ENCODE results near the gene RIMS4.

The RIMS4 gene

DNA sequence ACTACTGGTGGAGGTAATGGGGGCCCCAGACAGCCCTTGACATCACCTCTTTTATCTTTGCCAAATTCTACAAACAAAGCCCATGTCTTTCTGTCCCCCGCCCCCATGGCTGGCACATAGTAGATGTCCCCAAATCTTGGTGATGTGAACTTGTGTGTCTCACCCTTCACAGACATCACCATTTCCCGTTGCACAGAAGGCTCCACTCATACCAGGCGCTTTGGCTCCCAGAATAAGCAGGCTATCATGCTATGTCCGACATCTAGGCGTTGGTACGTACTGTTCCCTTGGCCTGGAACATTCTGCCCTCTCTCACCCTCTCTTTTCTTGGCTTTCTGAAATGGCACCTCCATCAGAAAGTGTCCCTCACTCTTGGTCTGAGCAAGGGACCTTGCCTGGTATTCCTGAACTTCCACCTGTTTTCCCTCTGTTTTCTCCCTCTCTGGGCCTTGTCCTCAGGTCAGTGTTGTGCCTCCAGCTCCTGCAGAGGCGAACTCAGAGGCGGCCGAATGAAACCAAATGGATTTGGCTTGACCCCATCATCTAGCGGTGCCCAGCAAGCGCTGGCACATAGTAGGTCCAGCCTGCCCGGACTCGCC lies 96.1 kb downstream of the RIMS4 start:
- Histone ChIP-seq H2AFZ (ENCODE audit: low read depth) (no peak overlapping the region), H3K4me2 (peak overlapping the region; percentile 26; the same call in 1 of the 2 replicates), H3K4me3 (IDR thresholded peaks at IDR 0.05; ENCODE audit: insufficient read depth, low read depth, low read length) (no peak overlapping the region), H3K36me3 (ENCODE audit: insufficient read depth) (no peaks in the 10 kb centered on the region), H3K27ac (no peak overlapping the region), H3K4me1 (ENCODE audit: low read depth, poor library complexity, severe bottlenecking) (peaks cover 19% of the 10 kb centered on the region), H3K27me3 (ENCODE audit: insufficient read depth, low read depth) (peaks cover 79% of the 10 kb centered on the region), H4K20me1 (ENCODE audit: insufficient read depth) (no peaks in the 10 kb centered on the region), H3K9ac (no peak overlapping the region), H3K79me2 (ENCODE audit: insufficient read depth, low read depth) (no peaks in the 10 kb centered on the region)
- TF ChIP-seq, protein P1, sequence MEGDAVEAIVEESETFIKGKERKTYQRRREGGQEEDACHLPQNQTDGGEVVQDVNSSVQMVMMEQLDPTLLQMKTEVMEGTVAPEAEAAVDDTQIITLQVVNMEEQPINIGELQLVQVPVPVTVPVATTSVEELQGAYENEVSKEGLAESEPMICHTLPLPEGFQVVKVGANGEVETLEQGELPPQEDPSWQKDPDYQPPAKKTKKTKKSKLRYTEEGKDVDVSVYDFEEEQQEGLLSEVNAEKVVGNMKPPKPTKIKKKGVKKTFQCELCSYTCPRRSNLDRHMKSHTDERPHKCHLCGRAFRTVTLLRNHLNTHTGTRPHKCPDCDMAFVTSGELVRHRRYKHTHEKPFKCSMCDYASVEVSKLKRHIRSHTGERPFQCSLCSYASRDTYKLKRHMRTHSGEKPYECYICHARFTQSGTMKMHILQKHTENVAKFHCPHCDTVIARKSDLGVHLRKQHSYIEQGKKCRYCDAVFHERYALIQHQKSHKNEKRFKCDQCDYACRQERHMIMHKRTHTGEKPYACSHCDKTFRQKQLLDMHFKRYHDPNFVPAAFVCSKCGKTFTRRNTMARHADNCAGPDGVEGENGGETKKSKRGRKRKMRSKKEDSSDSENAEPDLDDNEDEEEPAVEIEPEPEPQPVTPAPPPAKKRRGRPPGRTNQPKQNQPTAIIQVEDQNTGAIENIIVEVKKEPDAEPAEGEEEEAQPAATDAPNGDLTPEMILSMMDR (conservative IDR thresholded peaks at IDR 0.05; ENCODE audit: low read depth, low read length), result no peak

DNA sequence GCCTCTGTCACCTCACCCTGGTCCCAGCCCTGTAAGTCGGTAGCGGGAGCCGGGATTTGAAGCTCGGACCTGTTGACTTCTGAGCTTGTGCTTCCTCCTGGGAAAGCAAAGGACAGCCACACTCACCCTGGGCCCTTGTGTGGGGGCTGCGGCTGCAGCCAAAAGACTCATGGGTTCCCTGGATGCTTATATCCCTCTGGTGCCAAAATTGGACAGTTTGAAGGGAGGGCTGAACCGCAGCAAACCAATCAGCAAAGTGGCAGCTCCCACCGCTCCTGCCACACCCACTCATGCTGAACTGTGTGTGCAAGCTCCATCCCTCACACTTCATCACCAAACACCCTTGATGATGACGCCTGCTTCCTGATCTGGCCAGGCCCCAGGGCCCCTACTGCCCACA lies 99.1 kb downstream of the RIMS4 start:
- TF ChIP-seq, protein P1 (conservative IDR thresholded peaks at IDR 0.05; ENCODE audit: low read depth, low read length), result no peak
- Histone ChIP-seq H3K4me3 (IDR thresholded peaks at IDR 0.05; ENCODE audit: insufficient read depth, low read depth, low read length) (no peak overlapping the region), H3K4me2 (no peak overlapping the region), H3K79me2 (ENCODE audit: insufficient read depth, low read depth) (no peaks in the 10 kb centered on the region), H3K27me3 (ENCODE audit: insufficient read depth, low read depth) (peaks cover 88% of the 10 kb centered on the region), H3K4me1 (ENCODE audit: low read depth, poor library complexity, severe bottlenecking) (peaks cover 19% of the 10 kb centered on the region), H4K20me1 (ENCODE audit: insufficient read depth) (no peaks in the 10 kb centered on the region; the same call in 1 of the 2 replicates), H3K9ac (no peak overlapping the region), H2AFZ (ENCODE audit: low read depth) (no peak overlapping the region), H3K36me3 (ENCODE audit: insufficient read depth) (no peaks in the 10 kb centered on the region), H3K27ac (no peak overlapping the region)

DNA sequence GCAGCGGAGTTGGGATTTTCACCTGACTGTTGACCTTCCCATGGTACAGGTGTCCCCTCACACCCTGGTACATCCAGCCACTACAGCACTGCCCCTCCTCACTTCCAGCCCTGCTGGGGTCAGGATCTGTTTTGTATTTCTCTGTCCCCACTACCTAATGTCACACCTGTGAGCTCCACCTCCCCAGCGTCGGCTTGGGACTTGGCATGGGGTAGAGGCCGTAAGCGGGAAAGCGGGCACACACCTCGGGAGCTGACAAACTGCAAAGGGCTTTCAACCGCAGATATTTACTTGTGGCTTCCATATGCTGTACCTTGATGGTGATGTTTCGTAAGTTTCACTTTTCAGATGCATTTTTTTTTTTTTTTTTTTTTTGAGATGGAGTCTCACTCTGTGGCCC lies 100.5 kb downstream of the RIMS4 start:
- H2AFZ ChIP-seq (ENCODE audit: low read depth), result no peak overlapping the region
- TF ChIP-seq, protein P1 (conservative IDR thresholded peaks at IDR 0.05; ENCODE audit: low read depth, low read length), result no peak
- H3K27me3 ChIP-seq (ENCODE audit: insufficient read depth, low read depth), result peaks cover 88% of the 10 kb centered on the region
- no peak overlapping the region for H3K4me3 ChIP-seq (IDR thresholded peaks at IDR 0.05; ENCODE audit: insufficient read depth, low read depth, low read length)
- no peaks in the 10 kb centered on the region for H3K36me3 ChIP-seq (ENCODE audit: insufficient read depth)
- no peaks in the 10 kb centered on the region; the same call in 1 of the 2 replicates for H4K20me1 ChIP-seq (ENCODE audit: insufficient read depth)
- no peak overlapping the region for H3K27ac ChIP-seq
- H3K4me2 ChIP-seq, result no peak overlapping the region
- no peaks in the 10 kb centered on the region for H3K79me2 ChIP-seq (ENCODE audit: insufficient read depth, low read depth)
- H3K9ac ChIP-seq, result no peak overlapping the region
- H3K4me1 ChIP-seq (ENCODE audit: low read depth, poor library complexity, severe bottlenecking), result peaks cover 17% of the 10 kb centered on the region

DNA sequence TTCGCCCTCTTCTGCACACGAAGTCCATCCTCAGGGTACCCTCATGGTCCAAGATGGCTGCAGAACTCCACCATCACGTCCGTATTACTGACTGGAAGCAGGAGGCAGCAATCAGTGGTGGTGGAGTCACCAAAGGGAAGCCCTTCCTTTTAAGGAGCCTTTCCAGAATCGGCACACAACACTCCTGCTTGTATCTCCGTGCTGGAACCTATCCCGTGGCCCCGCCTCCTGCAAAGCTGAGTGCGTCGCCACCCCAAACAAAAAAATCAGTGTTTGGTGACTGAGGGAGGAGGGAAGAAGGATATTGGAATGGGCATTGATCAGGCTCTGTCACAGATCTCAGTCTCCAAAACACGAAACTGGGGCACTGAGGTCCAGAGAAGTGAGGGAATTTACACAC lies 101.0 kb downstream of the RIMS4 start:
- H3K27ac ChIP-seq, result no peak overlapping the region
- peaks cover 13% of the 10 kb centered on the region for H3K4me1 ChIP-seq (ENCODE audit: low read depth, poor library complexity, severe bottlenecking)
- no peak overlapping the region for H3K4me3 ChIP-seq (IDR thresholded peaks at IDR 0.05; ENCODE audit: insufficient read depth, low read depth, low read length)
- H3K9ac ChIP-seq, result no peak overlapping the region
- H2AFZ ChIP-seq (ENCODE audit: low read depth), result no peak overlapping the region
- TF ChIP-seq, protein P1 (conservative IDR thresholded peaks at IDR 0.05; ENCODE audit: low read depth, low read length), result no peak
- no peaks in the 10 kb centered on the region for H3K36me3 ChIP-seq (ENCODE audit: insufficient read depth)
- H3K27me3 ChIP-seq (ENCODE audit: insufficient read depth, low read depth), result peaks cover 88% of the 10 kb centered on the region
- H4K20me1 ChIP-seq (ENCODE audit: insufficient read depth), result no peaks in the 10 kb centered on the region; the same call in 1 of the 2 replicates
- no peak overlapping the region for H3K4me2 ChIP-seq
- no peaks in the 10 kb centered on the region for H3K79me2 ChIP-seq (ENCODE audit: insufficient read depth, low read depth)
